Measurements from ENCODE around the gene POLR2E. TPM values are rescaled to one million over a fixed set of nuclear protein-coding genes. Genes with fewer than 3 reads are reported as not detected.

The POLR2E gene
- total and polyA plus RNA-seq, 2 of the 13 experiments (the other 11 are each of a cell fraction or from before 2014, with no cell fraction given) = 140 to 272 TPM

- TF ChIP-seq TFDP1 (CRISPR knock-in tag; IDR thresholded peaks at IDR 0.05; ENCODE audit: borderline replicate concordance) (peak; percentile 7; the same call in 1 of the 2 replicates), MYNN (CRISPR knock-in tag; IDR thresholded peaks at IDR 0.05; ENCODE audit: low read depth) (no peak), ZNF773 (CRISPR knock-in tag; IDR thresholded peaks at IDR 0.05; ENCODE audit: borderline replicate concordance) (no peak), ATAD3A (CRISPR knock-in tag; IDR thresholded peaks at IDR 0.05) (no peak), ZNF362 (CRISPR knock-in tag; IDR thresholded peaks at IDR 0.05; ENCODE audit: borderline replicate concordance) (peak; percentile 62; the same call in 1 of the 2 replicates), ZFP36L1 (CRISPR knock-in tag; IDR thresholded peaks at IDR 0.05) (no peak; the same call in 1 of the 2 replicates), ZBTB3 (CRISPR knock-in tag; IDR thresholded peaks at IDR 0.05; ENCODE audit: borderline replicate concordance, low read depth) (peak; percentile 43; the same call in 1 of the 2 replicates), ARHGAP35 (CRISPR knock-in tag; IDR thresholded peaks at IDR 0.05; ENCODE audit: borderline replicate concordance) (no peak), MTA3 (CRISPR knock-in tag; IDR thresholded peaks at IDR 0.05) (no peak), GATA4 (IDR thresholded peaks at IDR 0.05; ENCODE audit: borderline replicate concordance, low read depth) (no peak), ZNF781 (CRISPR knock-in tag; IDR thresholded peaks at IDR 0.05; ENCODE audit: borderline replicate concordance, not compliant biosample characterization) (no peak), ZKSCAN5 (CRISPR knock-in tag; IDR thresholded peaks at IDR 0.05) (no peak), RARA (CRISPR knock-in tag; IDR thresholded peaks at IDR 0.05) (peak; percentile 70), ZSCAN25 (CRISPR knock-in tag; IDR thresholded peaks at IDR 0.05) (peak; percentile 98), KDM1A (CRISPR knock-in tag; IDR thresholded peaks at IDR 0.05) (0 out of 2 replicates have a peak, but pooled peaks have one; percentile 48), ZNF367 (CRISPR knock-in tag; IDR thresholded peaks at IDR 0.05; ENCODE audit: borderline replicate concordance) (no peak), ZNF263 (CRISPR knock-in tag; IDR thresholded peaks at IDR 0.05) (no peak), ZNF577 (CRISPR knock-in tag; IDR thresholded peaks at IDR 0.05; ENCODE audit: borderline replicate concordance, low read depth) (no peak), CEBPG (CRISPR knock-in tag; IDR thresholded peaks at IDR 0.05) (no peak)
- TF ChIP-seq, protein P1, sequence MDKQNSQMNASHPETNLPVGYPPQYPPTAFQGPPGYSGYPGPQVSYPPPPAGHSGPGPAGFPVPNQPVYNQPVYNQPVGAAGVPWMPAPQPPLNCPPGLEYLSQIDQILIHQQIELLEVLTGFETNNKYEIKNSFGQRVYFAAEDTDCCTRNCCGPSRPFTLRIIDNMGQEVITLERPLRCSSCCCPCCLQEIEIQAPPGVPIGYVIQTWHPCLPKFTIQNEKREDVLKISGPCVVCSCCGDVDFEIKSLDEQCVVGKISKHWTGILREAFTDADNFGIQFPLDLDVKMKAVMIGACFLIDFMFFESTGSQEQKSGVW (CRISPR knock-in tag; IDR thresholded peaks at IDR 0.05; ENCODE audit: borderline replicate concordance) = no peak
- TF ChIP-seq, protein P2, sequence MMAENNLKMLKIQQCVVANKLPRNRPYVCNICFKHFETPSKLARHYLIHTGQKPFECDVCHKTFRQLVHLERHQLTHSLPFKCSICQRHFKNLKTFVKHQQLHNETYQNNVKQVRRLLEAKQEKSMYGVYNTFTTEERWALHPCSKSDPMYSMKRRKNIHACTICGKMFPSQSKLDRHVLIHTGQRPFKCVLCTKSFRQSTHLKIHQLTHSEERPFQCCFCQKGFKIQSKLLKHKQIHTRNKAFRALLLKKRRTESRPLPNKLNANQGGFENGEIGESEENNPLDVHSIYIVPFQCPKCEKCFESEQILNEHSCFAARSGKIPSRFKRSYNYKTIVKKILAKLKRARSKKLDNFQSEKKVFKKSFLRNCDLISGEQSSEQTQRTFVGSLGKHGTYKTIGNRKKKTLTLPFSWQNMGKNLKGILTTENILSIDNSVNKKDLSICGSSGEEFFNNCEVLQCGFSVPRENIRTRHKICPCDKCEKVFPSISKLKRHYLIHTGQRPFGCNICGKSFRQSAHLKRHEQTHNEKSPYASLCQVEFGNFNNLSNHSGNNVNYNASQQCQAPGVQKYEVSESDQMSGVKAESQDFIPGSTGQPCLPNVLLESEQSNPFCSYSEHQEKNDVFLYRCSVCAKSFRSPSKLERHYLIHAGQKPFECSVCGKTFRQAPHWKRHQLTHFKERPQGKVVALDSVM (CRISPR knock-in tag; IDR thresholded peaks at IDR 0.05) = peak; percentile 95
- TF ChIP-seq, protein P3, sequence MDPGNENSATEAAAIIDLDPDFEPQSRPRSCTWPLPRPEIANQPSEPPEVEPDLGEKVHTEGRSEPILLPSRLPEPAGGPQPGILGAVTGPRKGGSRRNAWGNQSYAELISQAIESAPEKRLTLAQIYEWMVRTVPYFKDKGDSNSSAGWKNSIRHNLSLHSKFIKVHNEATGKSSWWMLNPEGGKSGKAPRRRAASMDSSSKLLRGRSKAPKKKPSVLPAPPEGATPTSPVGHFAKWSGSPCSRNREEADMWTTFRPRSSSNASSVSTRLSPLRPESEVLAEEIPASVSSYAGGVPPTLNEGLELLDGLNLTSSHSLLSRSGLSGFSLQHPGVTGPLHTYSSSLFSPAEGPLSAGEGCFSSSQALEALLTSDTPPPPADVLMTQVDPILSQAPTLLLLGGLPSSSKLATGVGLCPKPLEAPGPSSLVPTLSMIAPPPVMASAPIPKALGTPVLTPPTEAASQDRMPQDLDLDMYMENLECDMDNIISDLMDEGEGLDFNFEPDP (CRISPR knock-in tag; conservative IDR thresholded peaks at IDR 0.05) = no peak
These were observed 3.2 kb upstream of the POLR2E start (continued) for GRCh38 chr19:1098177-1099051.
